Right atrium auricular region (tissue), 2 donors: ENCODE data around the gene FAM83D. TPM values are rescaled to one million over a fixed set of nuclear protein-coding genes. Genes with fewer than 3 reads are reported as not detected.

ENCODE experiments used
- DNase-seq: peaks from one replicate; pipeline ENCODE4 v3.0.0-alpha.2; 2019; ENCODE audit warnings: low spot score
- H3K27ac ChIP-seq, 2 donors: fragments of 200-600 bp; sonication (generic); 1 replicate in 1 of 2; 2 replicates in 1 of 2; pipeline ENCODE4 v1.5.1; 2016 to 2019
- H3K27me3 ChIP-seq, 2 donors: fragments of 200-600 bp; sonication (generic); one replicate each; pipeline versions ENCODE4 v1.5.1 to v1.6.0; 2017 to 2019
- H3K36me3 ChIP-seq: fragments of 200-600 bp; sonication (generic); one replicate; pipeline ENCODE4 v1.5.1; 2016
- H3K4me1 ChIP-seq, 2 donors: fragments of 200-600 bp; sonication (generic); one replicate each; pipeline versions ENCODE4 v1.5.1 to v1.6.0; 2017 to 2019
- H3K4me3 ChIP-seq, 2 donors: fragments of 200-600 bp; sonication (generic); 1 replicate in 1 of 2; 2 replicates in 1 of 2; pipeline ENCODE4 v1.5.1; 2017 to 2019; ENCODE audit warnings: mild to moderate bottlenecking in 1 of 2, moderate library complexity in 1 of 2
- H3K9me3 ChIP-seq, 2 donors: fragments of 200-600 bp; sonication (generic); one replicate each; pipeline ENCODE4 v1.5.1; 2019
- CTCF ChIP-seq, 2 donors: fragments of 200-600 bp; sonication (generic); IDR thresholded peaks; one replicate each; pipeline ENCODE4 v1.5.1; 2019; ENCODE audit warnings: antibody characterized with exemption in 2 of 2
- total RNA-seq, 2 donors: library from RNA; depleted of rRNA; stranded (reverse); fragments of >200 nt; gene quantifications; one replicate each; pipeline ENCODE4 v1.1.0, GENCODE V29; 2016

The FAM83D gene
- total RNA-seq, 2 donors from 2014 or later, result 1.1 to 2.2 TPM

- DNase-seq, result no peak
Observed at GRCh38 chr20:38882600-38882999, 43.6 kb upstream of the FAM83D start.

GRCh38 chr20:38883081-38883980 is 42.9 kb upstream of the FAM83D start:
- DNase-seq, result no peak
- TF ChIP-seq CTCF (IDR thresholded peaks at IDR 0.05), result no peak
- H3K4me3 ChIP-seq, result no peak overlapping the region

More at GRCh38 chr20:38882600-38882999, 43.6 kb upstream of the FAM83D start:
- no peak overlapping the region for H3K27ac ChIP-seq
- H3K4me3 ChIP-seq, result no peak overlapping the region
- H3K36me3 ChIP-seq, result no peaks in the 10 kb centered on the region
- TF ChIP-seq CTCF (IDR thresholded peaks at IDR 0.05), result no peak
- no peaks in the 10 kb centered on the region for H3K9me3 ChIP-seq
- H3K27me3 ChIP-seq, result no peaks in the 10 kb centered on the region
- peaks cover 0 to 6% of the 10 kb centered on the region in 2 donors for H3K4me1 ChIP-seq

GRCh38 chr20:38883981-38884733 is 42.1 kb upstream of the FAM83D start:
- DNase-seq, result no peak
- TF ChIP-seq CTCF (IDR thresholded peaks at IDR 0.05), result no peak
- peaks cover 0 to 6% of the 10 kb centered on the region in 2 donors for H3K4me1 ChIP-seq
- no peaks in the 10 kb centered on the region for H3K9me3 ChIP-seq
- H3K27ac ChIP-seq, result no peak overlapping the region
- H3K4me3 ChIP-seq, result no peak overlapping the region
- no peaks in the 10 kb centered on the region for H3K36me3 ChIP-seq
- H3K27me3 ChIP-seq, result no peaks in the 10 kb centered on the region

More at GRCh38 chr20:38883081-38883980, 42.9 kb upstream of the FAM83D start:
- Histone ChIP-seq H3K36me3 (no peaks in the 10 kb centered on the region), H3K27me3 (no peaks in the 10 kb centered on the region), H3K9me3 (no peaks in the 10 kb centered on the region), H3K27ac (no peak overlapping the region), H3K4me1 (peaks cover 0 to 6% of the 10 kb centered on the region in 2 donors)

GRCh38 chr20:38885357-38885756 is 40.9 kb upstream of the FAM83D start:
- Histone ChIP-seq H3K9me3 (no peaks in the 10 kb centered on the region), H3K27ac (no peak overlapping the region), H3K36me3 (no peaks in the 10 kb centered on the region)

More at GRCh38 chr20:38885357-38885756, 40.9 kb upstream of the FAM83D start:
- no peak for TF ChIP-seq CTCF (IDR thresholded peaks at IDR 0.05)
- no peaks in the 10 kb centered on the region for H3K27me3 ChIP-seq
- no peak for DNase-seq
- peaks cover 0 to 6% of the 10 kb centered on the region in 2 donors for H3K4me1 ChIP-seq
- no peak overlapping the region for H3K4me3 ChIP-seq
